ENCODE measurements around the gene PCNT. TPM values are rescaled to one million over a fixed set of nuclear protein-coding genes. Genes with fewer than 3 reads are reported as not detected.

The PCNT gene
- total RNA-seq, 1 donor = 21.6 TPM

GRCh38 chr21:46434322-46434958, 110.5 kb downstream of the PCNT start:
- no peak for DNase-seq (ENCODE audit: low read depth)
- no peak for TF ChIP-seq CTCF (IDR thresholded peaks at IDR 0.05; ENCODE audit: insufficient read depth, low read depth, low read length)
- H3K4me3 ChIP-seq (ENCODE audit: low read depth, low read length) = no peak overlapping the region

GRCh38 chr21:46435786-46436227, 111.9 kb downstream of the PCNT start:
- DNase-seq (ENCODE audit: low read depth) = no peak
- H3K4me3 ChIP-seq (ENCODE audit: low read depth, low read length) = no peak overlapping the region
- no peak for TF ChIP-seq CTCF (IDR thresholded peaks at IDR 0.05; ENCODE audit: insufficient read depth, low read depth, low read length)

- H3K4me3 ChIP-seq (ENCODE audit: low read depth, low read length) = no peak overlapping the region
- no peak for DNase-seq (ENCODE audit: low read depth)
- no peak for TF ChIP-seq CTCF (IDR thresholded peaks at IDR 0.05; ENCODE audit: insufficient read depth, low read depth, low read length)
These were observed 112.7 kb downstream of the PCNT start for GRCh38 chr21:46436621-46437020.

GRCh38 chr21:46437096-46437498, 113.1 kb downstream of the PCNT start:
- no peak for DNase-seq (ENCODE audit: low read depth)
- no peak for TF ChIP-seq CTCF (IDR thresholded peaks at IDR 0.05; ENCODE audit: insufficient read depth, low read depth, low read length)
- H3K4me3 ChIP-seq (ENCODE audit: low read depth, low read length) = no peak overlapping the region

- no peak for DNase-seq (ENCODE audit: low read depth)
- H3K4me3 ChIP-seq (ENCODE audit: low read depth, low read length) = no peak overlapping the region
- TF ChIP-seq CTCF (IDR thresholded peaks at IDR 0.05; ENCODE audit: insufficient read depth, low read depth, low read length) = no peak
These were observed 113.6 kb downstream of the PCNT start for GRCh38 chr21:46437511-46437910.

GRCh38 chr21:46438241-46438640, 114.3 kb downstream of the PCNT start:
- no peak overlapping the region for H3K4me3 ChIP-seq (ENCODE audit: low read depth, low read length)
- no peak for TF ChIP-seq CTCF (IDR thresholded peaks at IDR 0.05; ENCODE audit: insufficient read depth, low read depth, low read length)
- DNase-seq (ENCODE audit: low read depth) = no peak

- no peak for DNase-seq (ENCODE audit: low read depth)
- no peak for TF ChIP-seq CTCF (IDR thresholded peaks at IDR 0.05; ENCODE audit: insufficient read depth, low read depth, low read length)
- no peak overlapping the region for H3K4me3 ChIP-seq (ENCODE audit: low read depth, low read length)
These were observed 116.0 kb downstream of the PCNT start for GRCh38 chr21:46439906-46440305.
